CD14-positive monocyte (primary cell): Measurements from ENCODE around the gene FAM110A. TPM values are rescaled to one million over a fixed set of nuclear protein-coding genes. Genes with fewer than 3 reads are reported as not detected.

Experiments
- DNase-seq, 3 donors: peaks; one replicate each; pipeline ENCODE4 v3.0.0-alpha.2; 2011 to 2022
- H2AFZ ChIP-seq: 2 replicates; pipeline ENCODE4 v1.6.0; 2012; ENCODE audit warnings: mild to moderate bottlenecking, low read depth, low read length, inconsistent platforms; ENCODE audit not compliant: insufficient read depth, poor library complexity, severe bottlenecking
- H3K27ac ChIP-seq, 2 donors: 1 replicate in 1 of 2; 2 replicates in 1 of 2; pipeline ENCODE4 v1.5.1; 2012 to 2013; ENCODE audit warnings: low read length in 2 of 2, control low read depth in 1 of 2, inconsistent platforms in 1 of 2, low read depth in 1 of 2, mild to moderate bottlenecking in 1 of 2
- H3K27me3 ChIP-seq, 2 donors: one replicate each; pipeline versions ENCODE4 v1.6.0 to v1.6.1; 2011 to 2013; ENCODE audit warnings: low read length in 2 of 2; ENCODE audit not compliant: control insufficient read depth in 2 of 2, insufficient read depth in 2 of 2
- H3K36me3 ChIP-seq, 2 donors: replicated peaks in 1 of 2; 1 replicate in 1 of 2; 2 replicates in 1 of 2; pipeline versions ENCODE4 v1.5.1 to v1.6.1; 2012 to 2013; ENCODE audit warnings: low read length in 2 of 2, control low read depth in 1 of 2, inconsistent platforms in 1 of 2, mild to moderate bottlenecking in 1 of 2; ENCODE audit not compliant: insufficient read depth in 2 of 2, control insufficient read depth in 1 of 2
- H3K4me1 ChIP-seq, 2 donors: 1 replicate in 1 of 2; 2 replicates in 1 of 2; pipeline versions ENCODE4 v1.5.1 to v1.6.1; 2012 to 2013; ENCODE audit warnings: low read length in 2 of 2, control low read depth in 1 of 2, inconsistent platforms in 1 of 2, mild to moderate bottlenecking in 1 of 2, moderate library complexity in 1 of 2; ENCODE audit not compliant: insufficient read depth in 2 of 2, control insufficient read depth in 1 of 2
- H3K4me2 ChIP-seq: replicated peaks from 2 replicates; pipeline ENCODE3; 2012; ENCODE audit warnings: low read length, moderate library complexity, mild to moderate bottlenecking; ENCODE audit not compliant: poor library complexity, severe bottlenecking; ENCODE audit errors: extremely low read depth
- H3K4me3 ChIP-seq, 3 experiments: fragments of 200-600 bp in 1 of 3; sonication (generic) in 1 of 3; replicated peaks in 1 of 3; 1 replicate in 2 of 3; 2 replicates in 1 of 3; pipeline ENCODE4 v1.5.1; 2011 to 2013; ENCODE audit warnings: low read length in 3 of 3, mild to moderate bottlenecking in 3 of 3, control low read depth in 2 of 3, low read depth in 2 of 3, inconsistent platforms in 1 of 3, moderate library complexity in 1 of 3
- H3K79me2 ChIP-seq: 2 replicates; pipeline ENCODE4 v1.6.0; 2012; ENCODE audit warnings: mild to moderate bottlenecking, control low read depth, inconsistent platforms, low read length, moderate library complexity; ENCODE audit not compliant: insufficient read depth
- H3K9ac ChIP-seq: 2 replicates; pipeline ENCODE4 v1.6.0; 2017; ENCODE audit warnings: low read length, mild to moderate bottlenecking; ENCODE audit not compliant: insufficient read depth, poor library complexity, severe bottlenecking
- H3K9me3 ChIP-seq, 2 donors: replicated peaks in 1 of 2; 1 replicate in 1 of 2; 2 replicates in 1 of 2; pipeline versions ENCODE4 v1.5.1 to v1.6.1; 2012 to 2013; ENCODE audit warnings: low read length in 2 of 2, control low read depth in 1 of 2; ENCODE audit not compliant: control insufficient read depth in 1 of 2, insufficient read depth in 1 of 2
- H4K20me1 ChIP-seq: 2 replicates; pipeline ENCODE4 v1.6.0; 2012; ENCODE audit warnings: mild to moderate bottlenecking, low read length, control low read depth, moderate library complexity; ENCODE audit not compliant: insufficient read depth
- H3K27ac Mint-ChIP-seq, 7 donors: one replicate each; pipeline ENCODE4 v1.8.0; 2020; ENCODE audit warnings: mild to moderate bottlenecking in 7 of 7, mixed read lengths in 7 of 7, moderate library complexity in 6 of 7, inconsistent platforms in 2 of 7
- H3K27me3 Mint-ChIP-seq, 3 donors: one replicate each; pipeline ENCODE4 v1.8.0; 2021 to 2022; ENCODE audit warnings: low read depth in 3 of 3, mild to moderate bottlenecking in 3 of 3, mixed read lengths in 3 of 3, moderate library complexity in 3 of 3, inconsistent platforms in 1 of 3
- H3K36me3 Mint-ChIP-seq, 2 donors: one replicate each; pipeline ENCODE4 v1.8.0; 2020; ENCODE audit warnings: mixed read lengths in 2 of 2, inconsistent platforms in 1 of 2, mild to moderate bottlenecking in 1 of 2
- H3K4me1 Mint-ChIP-seq: one replicate; pipeline ENCODE4 v1.8.0; 2020; ENCODE audit warnings: mild to moderate bottlenecking, mixed read lengths
- H3K4me3 Mint-ChIP-seq, 2 donors: one replicate each; pipeline ENCODE4 v1.8.0; 2020; ENCODE audit warnings: mild to moderate bottlenecking in 2 of 2, mixed read lengths in 2 of 2, moderate library complexity in 1 of 2
- H3K9me3 Mint-ChIP-seq, 7 donors: one replicate each; pipeline ENCODE4 v1.8.0; 2020 to 2022; ENCODE audit warnings: mixed read lengths in 7 of 7, mild to moderate bottlenecking in 6 of 7, moderate library complexity in 6 of 7, inconsistent platforms in 2 of 7
- WGBS: methylation state at CpG from one replicate; pipeline ENCODE4 v1.1.5; 2013; ENCODE audit warnings: missing lambda C conversion rate; ENCODE audit not compliant: insufficient coverage; 5-methylcytosine and 5-hydroxymethylcytosine counted together
- intact Hi-C, 2 donors: fragments of 100-400 bp; cut with micrococcal nuclease; formaldehyde crosslinking; loops; one replicate each; pipeline versions ENCODE4 v1.15.0 to v1.15.1; 2023
- polyA plus RNA-seq, 3 donors: library from polyadenylated mRNA; depleted of rRNA in 1 of 3; unstranded in 2 of 3; stranded (reverse) in 1 of 3; fragments of 300-500 nt in 2 of 3; fragments of >200 nt in 1 of 3; fragmentation: Illumina TruSeq in 2 of 3; gene quantifications; 1 replicate in 2 of 3; 2 replicates in 1 of 3; pipeline ENCODE4 v1.2.3, GENCODE V29; 2012 to 2021
- TF ChIP-seq, protein P1 (sequence below): fragments of 200-600 bp; IDR thresholded peaks from one replicate; pipeline ENCODE4 v1.8.0; 2022; ENCODE audit warnings: antibody characterized with exemption, mild to moderate bottlenecking

Gene FAM110A
- polyA plus RNA-seq, 3 donors = 13.8 to 43.2 (median 27.8) TPM

DNA sequence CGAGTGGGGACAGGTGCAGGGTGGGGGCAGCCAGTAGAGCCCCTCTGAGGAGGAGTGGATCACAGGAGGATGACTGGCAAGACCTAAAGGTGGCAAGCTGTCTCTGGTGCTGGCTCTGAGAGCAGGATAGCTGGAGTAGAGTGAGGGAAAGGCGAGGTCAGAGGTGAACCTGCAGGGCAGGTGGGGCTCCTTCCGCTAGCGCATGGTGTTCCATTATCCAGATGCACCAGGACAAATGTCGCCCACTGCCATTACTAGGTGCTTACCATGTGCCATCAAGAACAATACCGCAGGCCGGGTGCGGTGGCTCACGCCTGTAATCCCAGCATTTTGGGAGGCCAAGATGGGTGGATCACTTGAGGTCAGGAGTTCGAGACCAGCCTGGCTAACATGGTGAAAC lies 18.3 kb upstream of the FAM110A start:
- H3K9me3 Mint-ChIP-seq = no peaks in the 10 kb centered on the region
- no peaks in the 10 kb centered on the region for H3K79me2 ChIP-seq
- no peaks in the 10 kb centered on the region for H3K27me3 ChIP-seq
- H3K4me1 ChIP-seq = peaks cover 0 to 3% of the 10 kb centered on the region in 2 donors
- H3K36me3 ChIP-seq = no peaks in the 10 kb centered on the region
- no peak for DNase-seq
- no peaks in the 10 kb centered on the region for H3K36me3 Mint-ChIP-seq
- no peak overlapping the region for H3K9ac ChIP-seq
- no peak overlapping the region for H2AFZ ChIP-seq
- intact Hi-C loops = loop anchor here (5.0 kb wide), 3 partner anchors 47 to 292 kb away; no protein-coding TSS in a partner anchor
- no peaks in the 10 kb centered on the region for H4K20me1 ChIP-seq
- H3K27ac Mint-ChIP-seq = no peak overlapping the region
- WGBS = 88% methylated on average over 9 of the region's 10 CpGs
- no peak overlapping the region for H3K4me2 ChIP-seq
- H3K4me1 Mint-ChIP-seq = peaks cover 6% of the 10 kb centered on the region
- no peaks in the 10 kb centered on the region for H3K9me3 ChIP-seq
- no peak overlapping the region for H3K4me3 Mint-ChIP-seq
- no peak overlapping the region for H3K4me3 ChIP-seq
- no peak overlapping the region for H3K27ac ChIP-seq
- TF ChIP-seq, protein P1, sequence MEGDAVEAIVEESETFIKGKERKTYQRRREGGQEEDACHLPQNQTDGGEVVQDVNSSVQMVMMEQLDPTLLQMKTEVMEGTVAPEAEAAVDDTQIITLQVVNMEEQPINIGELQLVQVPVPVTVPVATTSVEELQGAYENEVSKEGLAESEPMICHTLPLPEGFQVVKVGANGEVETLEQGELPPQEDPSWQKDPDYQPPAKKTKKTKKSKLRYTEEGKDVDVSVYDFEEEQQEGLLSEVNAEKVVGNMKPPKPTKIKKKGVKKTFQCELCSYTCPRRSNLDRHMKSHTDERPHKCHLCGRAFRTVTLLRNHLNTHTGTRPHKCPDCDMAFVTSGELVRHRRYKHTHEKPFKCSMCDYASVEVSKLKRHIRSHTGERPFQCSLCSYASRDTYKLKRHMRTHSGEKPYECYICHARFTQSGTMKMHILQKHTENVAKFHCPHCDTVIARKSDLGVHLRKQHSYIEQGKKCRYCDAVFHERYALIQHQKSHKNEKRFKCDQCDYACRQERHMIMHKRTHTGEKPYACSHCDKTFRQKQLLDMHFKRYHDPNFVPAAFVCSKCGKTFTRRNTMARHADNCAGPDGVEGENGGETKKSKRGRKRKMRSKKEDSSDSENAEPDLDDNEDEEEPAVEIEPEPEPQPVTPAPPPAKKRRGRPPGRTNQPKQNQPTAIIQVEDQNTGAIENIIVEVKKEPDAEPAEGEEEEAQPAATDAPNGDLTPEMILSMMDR = no peak
- H3K27me3 Mint-ChIP-seq = peaks cover 6 to 18% (median 11%) of the 10 kb centered on the region in 3 donors

DNA sequence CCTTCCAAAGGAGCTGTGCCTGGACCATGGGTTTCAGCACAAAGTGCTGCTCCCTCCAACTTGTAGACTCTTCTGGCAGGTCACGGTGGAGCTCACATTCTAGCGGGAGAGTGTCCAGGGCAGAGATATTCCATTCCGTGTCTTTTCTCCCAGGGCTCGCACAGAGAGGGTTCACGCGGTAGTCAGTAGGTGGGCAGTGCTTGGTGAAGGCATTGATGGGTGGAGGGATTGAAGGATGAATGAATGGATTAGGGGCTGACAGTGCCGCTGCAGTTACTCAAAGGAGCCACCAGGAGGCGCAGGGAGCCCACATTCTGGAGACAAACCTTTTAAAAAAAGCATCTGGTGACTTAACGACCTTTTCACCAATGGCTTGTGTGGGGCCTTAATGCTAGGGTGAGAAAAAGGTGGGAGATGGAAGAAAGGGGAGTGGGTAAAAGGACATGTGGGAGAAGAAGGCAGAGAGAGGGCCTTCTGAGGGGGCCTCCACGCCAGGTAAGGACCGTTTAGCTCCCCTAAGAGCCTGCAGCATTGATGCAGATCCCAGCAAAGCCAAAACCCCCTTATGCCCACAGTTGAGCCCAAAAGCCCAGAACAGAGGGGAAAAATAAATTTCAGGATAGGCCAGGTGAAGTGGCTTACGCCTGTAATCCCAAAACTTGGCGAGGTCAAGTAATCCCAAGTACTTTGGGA lies 17.5 kb upstream of the FAM110A start:
- DNase-seq = peak; percentile 48 to 66 (median 59)
- Histone ChIP-seq H3K27ac (no peak overlapping the region), H3K4me2 (no peak overlapping the region), H4K20me1 (no peaks in the 10 kb centered on the region), H3K27me3 (no peaks in the 10 kb centered on the region), H3K4me1 (peaks cover 0 to 3% of the 10 kb centered on the region in 2 donors), H3K36me3 (no peaks in the 10 kb centered on the region), H3K9me3 (no peaks in the 10 kb centered on the region), H3K79me2 (no peaks in the 10 kb centered on the region), H2AFZ (no peak overlapping the region), H3K9ac (no peak overlapping the region), H3K4me3 (no peak overlapping the region)
- 12% methylated on average over 9 of the region's 13 CpGs for WGBS
- Mint-ChIP-seq H3K4me1 (peaks cover 9% of the 10 kb centered on the region), H3K27me3 (peaks cover 6 to 13% (median 8%) of the 10 kb centered on the region in 3 donors), H3K9me3 (no peaks in the 10 kb centered on the region), H3K36me3 (no peaks in the 10 kb centered on the region), H3K27ac (no peak overlapping the region), H3K4me3 (no peak overlapping the region)
- intact Hi-C loops = loop anchor here (1.0 to 5.0 kb wide), 5 partner anchors 46 to 293 kb away; no protein-coding TSS in a partner anchor
- TF ChIP-seq, protein P1 = peak; percentile 96
